ENCODE data around the gene CRY1.

Gene CRY1
- long read RNA-seq, donor 1, transcript CRY1-201 (13 exons, 3,267 nt): major isoform, 5 of 5 reads
- long read RNA-seq, donor 1, partial matches to known transcripts: 0 of 5 reads
- long read RNA-seq, donor 1, other reads (novel, unspliced or antisense): 0 of 5 reads
- long read RNA-seq, donor 2, partial matches to known transcripts: 0 of 4 reads
- long read RNA-seq, donor 2, other reads (novel, unspliced or antisense): 0 of 4 reads
- long read RNA-seq, donor 3, partial matches to known transcripts: 19 of 29 reads
- long read RNA-seq, donor 3, other reads (novel, unspliced or antisense): 8 of 29 reads
- long read RNA-seq, donor 4, partial matches to known transcripts: 19 of 23 reads
- long read RNA-seq, donor 4, other reads (novel, unspliced or antisense): 0 of 23 reads
- long read RNA-seq, donor 5, partial matches to known transcripts: 0 of 4 reads
- long read RNA-seq, donor 5, other reads (novel, unspliced or antisense): 0 of 4 reads
- long read RNA-seq, donor 6, transcript CRY1-201 (13 exons, 3,267 nt): major isoform, 6 of 28 reads
- long read RNA-seq, donor 6, partial matches to known transcripts: 22 of 28 reads
- long read RNA-seq, donor 6, other reads (novel, unspliced or antisense): 0 of 28 reads
- long read RNA-seq, donor 7, partial matches to known transcripts: 33 of 37 reads
- long read RNA-seq, donor 7, other reads (novel, unspliced or antisense): 0 of 37 reads
- long read RNA-seq, donor 8, partial matches to known transcripts: 0 of 2 reads
- long read RNA-seq, donor 8, other reads (novel, unspliced or antisense): 0 of 2 reads

GRCh38 chr12:107093417-107094182 lies at the start of gene CRY1:
Gene CRY1, minus strand, starts transcription at chr12:107093549. Its CDS starts 588 bp downstream, at chr12:107092961.
- DNase-seq: peak; percentile 99

DNA sequence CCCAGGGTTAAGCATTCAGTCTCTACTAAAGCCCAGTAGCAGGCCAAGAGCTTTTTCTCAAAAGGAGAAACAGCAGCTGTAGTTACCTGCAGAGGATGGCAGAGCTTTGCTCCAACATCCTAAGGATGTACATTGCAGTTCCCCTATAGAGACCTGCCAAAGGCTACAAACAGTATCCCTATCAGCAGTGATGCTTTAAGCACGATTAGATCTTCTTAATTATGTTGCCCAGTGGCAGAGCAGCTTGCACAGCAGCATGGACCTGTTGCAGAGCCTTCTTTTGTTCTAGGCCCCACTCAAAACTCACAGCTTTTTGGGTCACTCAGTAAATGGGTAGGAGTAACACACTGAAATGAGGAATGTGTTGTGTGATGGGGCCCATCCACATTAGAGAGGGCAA lies 46.4 kb upstream of the CRY1 start:
- DNase-seq: no peak

DNA sequence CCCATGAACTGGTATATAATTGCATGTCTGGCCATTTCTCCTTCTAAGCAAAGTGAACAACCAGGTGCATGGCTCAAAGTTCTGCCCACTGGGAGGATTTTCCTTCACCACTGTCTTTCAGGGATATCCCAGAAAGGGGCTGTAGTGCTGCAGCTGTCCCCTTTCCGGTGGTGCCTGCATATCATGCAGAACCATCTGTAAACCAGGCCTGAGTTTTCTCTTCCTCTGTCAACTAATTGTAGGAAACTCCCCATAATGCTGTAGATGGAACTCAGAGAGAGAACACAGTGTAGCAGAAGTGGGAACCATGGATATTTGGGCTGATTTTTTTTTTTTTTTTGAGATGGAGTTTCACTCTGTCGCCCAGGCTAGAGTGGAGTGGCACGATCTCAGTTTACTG lies 45.6 kb upstream of the CRY1 start:
- DNase-seq: no peak

DNA sequence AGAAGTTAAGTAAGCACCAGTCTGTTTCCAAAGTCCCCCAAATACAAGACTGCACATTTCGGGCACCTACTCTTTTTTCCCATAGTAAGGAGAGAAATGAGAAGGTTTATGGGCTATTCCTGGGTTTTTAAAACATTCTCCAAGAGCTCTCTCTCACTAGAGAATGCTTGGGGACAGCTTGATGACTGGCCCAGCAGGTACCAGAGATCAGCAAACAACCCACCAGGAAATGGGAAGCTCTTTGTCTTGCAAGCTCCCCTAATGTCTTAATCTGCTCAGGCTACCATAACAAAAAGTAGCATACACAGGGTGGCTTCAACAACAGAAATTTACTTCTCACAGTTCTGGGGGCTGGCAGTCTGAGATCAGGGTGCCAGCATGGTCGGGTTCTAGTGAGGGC lies 41.8 kb upstream of the CRY1 start:
- no peak for DNase-seq

GRCh38 chr12:107134558-107134957 lies 41.2 kb upstream of the CRY1 start:
- DNase-seq: no peak

- DNase-seq: no peak
Observed at GRCh38 chr12:107133462-107133861, 40.1 kb upstream of the CRY1 start.

- peak; percentile 41 for DNase-seq
Observed at GRCh38 chr12:107131832-107132616, 38.7 kb upstream of the CRY1 start.

DNA sequence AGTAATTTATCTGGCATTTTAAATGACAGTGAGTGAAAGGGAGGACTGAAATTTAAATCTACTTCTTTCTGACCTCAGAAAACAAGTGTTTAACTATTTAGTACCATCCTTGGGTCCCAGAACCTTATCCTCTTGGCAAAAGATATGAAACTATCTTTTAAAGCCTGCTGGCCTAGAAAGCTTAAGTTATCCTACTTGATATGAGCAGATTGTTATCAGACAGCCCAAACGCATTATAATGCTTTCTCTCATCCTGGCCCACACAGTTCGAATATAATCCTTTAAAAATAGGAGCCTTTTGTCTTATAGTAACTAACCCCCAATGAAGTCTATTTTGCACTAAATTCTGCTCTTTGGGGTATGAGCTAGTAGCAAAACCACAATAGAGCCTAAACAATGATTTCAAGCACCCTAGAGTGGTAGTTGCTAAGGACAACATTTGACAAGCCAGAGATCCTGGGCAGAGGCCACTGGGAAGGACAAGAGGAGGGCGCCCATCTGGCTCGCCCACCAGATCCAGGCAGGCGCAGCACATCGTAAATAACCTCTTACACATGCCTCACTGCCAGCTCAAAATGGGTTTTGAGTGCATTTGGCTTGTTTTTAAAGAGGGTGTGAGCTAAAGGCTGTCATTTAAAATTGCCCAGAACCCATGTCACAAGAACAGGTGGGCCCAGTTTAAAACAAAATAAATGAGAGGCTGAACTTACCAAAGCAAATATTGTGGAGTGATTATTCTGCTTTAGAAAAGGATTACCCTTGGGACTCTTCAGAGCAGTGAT lies 37.7 kb upstream of the CRY1 start:
- no peak for DNase-seq

GRCh38 chr12:107129315-107129930 lies 36.1 kb upstream of the CRY1 start:
- DNase-seq: no peak

GRCh38 chr12:107127482-107128430 lies 34.4 kb upstream of the CRY1 start:
- DNase-seq: no peak

DNA sequence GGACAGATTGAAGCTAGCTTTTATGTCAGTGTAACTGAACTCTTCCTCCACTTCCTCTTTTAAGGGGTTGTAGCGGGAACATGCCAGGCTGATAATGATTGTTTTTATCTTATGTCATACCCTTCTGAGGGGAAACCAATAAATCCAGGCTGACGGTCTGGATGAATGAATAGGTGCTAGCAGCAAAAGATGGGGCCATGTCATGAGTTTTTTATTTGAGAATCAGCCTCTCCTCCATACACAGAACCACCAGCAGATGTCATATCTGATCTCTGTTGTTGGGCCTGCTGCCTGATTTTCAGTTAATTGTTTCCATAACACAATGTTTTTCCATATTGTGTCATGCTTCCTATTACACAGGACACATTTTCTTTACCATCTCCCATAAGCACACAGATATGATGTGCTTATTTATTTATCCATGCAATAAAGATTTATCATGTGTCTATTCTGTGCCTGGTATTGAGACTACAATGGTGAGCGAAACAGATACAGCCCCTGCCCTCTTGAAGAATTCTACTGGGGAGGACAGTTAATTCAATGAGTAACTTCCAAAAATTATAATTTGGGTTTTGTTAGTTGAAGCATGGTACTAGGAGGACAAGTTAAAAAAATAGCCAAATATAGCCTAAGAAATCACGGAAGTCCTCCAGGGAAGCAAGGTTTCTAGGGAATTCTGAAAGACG lies 33.6 kb upstream of the CRY1 start:
- DNase-seq: no peak

DNA sequence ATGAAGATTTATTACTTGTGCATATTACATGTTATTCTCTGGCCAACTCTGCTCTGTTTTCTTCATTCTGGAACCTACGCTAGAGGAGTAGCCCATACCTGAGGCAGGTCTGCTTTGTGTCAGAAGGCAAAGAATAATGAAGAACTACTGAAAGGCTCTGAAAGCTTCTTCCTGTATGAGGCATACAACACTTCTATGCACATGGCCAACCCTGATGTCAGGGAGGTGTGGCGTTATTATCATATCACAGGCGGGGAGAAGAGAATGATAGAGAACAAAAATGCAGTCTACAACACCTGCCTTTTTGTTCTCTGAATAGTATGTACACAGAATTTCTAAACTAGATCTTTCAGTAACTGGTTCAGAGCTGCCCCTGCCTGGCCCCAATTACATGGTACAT lies 32.5 kb upstream of the CRY1 start:
- DNase-seq: no peak

DNA sequence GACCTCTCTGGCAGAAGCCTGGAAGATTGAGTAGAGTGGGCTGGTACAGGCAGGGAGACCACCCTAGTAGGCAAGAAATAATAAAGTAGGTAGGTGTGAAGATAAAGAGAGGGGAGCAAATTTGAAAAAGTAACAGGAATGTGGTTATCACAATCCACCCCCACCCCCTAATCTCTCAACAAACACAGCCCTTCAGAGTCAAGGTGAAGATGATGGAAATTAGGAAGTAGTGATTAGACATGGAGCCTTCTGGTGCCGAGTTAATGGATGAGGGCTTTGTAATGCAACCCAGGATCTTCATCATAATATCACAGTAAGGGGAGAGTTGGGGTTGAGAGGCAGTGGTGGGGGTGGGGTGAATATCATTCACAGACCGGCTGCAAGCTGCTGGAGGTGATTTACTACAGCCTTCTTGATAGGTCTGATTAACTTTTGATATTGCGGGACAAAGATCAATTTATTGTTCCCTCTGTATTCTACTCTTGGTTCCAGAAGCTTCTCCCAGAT lies 29.2 kb upstream of the CRY1 start:
- no peak for DNase-seq

GRCh38 chr12:107119091-107119490 lies 25.7 kb upstream of the CRY1 start:
- DNase-seq: no peak

- DNase-seq: no peak
Observed at GRCh38 chr12:107118624-107119023, 25.3 kb upstream of the CRY1 start.

- no peak for DNase-seq
Observed at GRCh38 chr12:107115119-107115518, 21.8 kb upstream of the CRY1 start.

DNA sequence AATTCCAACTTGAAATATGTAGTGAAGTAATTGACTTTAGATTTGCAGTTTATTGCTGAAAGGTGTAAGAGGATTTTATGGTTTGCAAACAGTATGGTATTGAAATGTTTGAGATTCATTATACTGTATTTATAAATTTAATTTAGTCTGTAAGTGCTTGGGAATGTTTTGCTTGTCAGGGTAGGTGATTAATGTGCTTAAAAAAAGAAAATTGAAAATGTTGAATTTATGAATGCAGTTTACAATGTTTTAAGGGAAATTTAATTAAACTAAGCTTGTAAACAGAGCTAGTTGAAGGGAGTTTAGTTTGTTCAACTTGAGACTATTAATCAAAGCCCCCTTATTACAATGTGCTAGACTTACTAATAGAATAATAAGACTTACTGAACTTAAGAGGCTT lies 18.0 kb upstream of the CRY1 start:
- no peak for DNase-seq
